Germinal center (tissue), 1 donor: ENCODE measurements around the gene KIAA0825.

ENCODE experiments used
- DNase-seq: peaks from one replicate; pipeline ENCODE4 v3.0.0; 2012; ENCODE audit warnings: mixed read lengths, low spot score

KIAA0825 gene

DNA sequence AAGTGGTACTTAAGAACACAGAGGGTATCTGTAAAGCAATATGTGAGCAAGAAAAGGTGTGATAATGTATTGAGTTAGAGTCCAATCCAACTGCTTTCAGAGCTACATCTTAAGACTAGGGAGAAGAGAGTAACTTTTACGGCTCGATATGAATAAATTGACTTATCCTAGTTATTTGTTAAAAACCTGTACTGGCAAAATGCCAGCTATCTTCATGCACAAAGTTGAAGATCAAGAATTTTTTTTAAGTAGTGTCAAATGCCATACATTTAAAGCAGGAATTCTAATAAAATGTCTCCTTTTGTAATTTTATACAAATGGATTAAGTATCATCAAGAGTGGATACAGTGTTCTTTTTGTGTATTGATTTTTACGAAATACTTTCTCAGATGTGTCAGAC is 305.2 kb downstream of the KIAA0825 start:
- DNase-seq: no peak

DNA sequence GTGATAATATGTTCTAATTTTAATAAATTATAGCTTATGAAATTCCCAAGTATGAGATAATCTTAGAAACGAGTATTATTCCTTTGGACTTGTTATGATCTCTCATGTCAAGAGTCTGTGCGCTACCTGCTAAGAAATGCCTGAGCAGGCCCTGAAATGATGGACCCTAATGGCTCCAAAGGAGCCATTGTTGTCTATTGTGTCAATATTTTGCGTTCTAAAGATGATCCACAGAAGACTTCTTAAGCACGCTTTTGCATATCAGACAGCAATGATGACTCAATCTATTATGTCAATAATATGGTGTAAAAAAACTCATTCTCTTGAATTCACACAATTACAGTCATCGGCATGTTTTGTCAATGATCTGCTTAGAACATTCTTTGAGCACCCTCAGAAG is 306.1 kb downstream of the KIAA0825 start:
- DNase-seq: no peak

DNA sequence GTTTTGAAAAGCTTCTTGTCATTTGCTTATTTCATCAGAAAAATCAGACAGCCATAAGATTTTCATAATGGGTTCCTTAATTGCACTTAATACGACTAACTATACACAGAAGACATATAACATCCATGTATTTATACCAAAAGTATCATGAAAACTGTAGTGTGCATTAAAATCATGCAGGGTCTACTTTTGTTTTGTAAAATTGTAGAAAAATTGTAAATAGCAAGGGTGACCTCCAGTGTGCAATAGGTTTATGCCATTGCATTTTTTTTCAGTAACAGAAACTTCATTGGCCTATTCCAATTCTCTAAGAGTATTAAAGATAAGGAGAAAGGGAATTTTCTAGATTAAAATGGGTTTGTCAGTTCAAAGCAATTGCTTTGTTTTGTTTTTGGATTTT is 307.6 kb downstream of the KIAA0825 start:
- no peak for DNase-seq

DNA sequence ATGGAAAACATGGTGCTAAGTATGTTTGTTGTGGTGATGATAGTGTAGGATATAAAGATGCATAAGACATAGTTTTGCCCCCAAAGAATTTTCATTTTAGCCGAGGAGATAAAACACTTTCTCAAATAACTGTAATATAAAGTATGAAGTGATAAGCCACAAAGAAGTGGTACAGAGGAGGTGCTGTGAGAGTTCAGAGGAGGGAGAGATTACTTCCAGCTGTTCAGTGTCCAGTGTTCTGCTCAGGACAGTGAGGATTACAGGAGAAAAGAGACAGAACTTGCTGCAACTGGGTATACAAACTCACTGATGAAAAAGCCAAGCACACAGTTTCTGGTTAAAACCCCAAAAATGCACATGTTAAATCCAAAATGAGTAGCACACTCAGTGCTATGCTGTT is 309.3 kb downstream of the KIAA0825 start:
- DNase-seq: no peak

DNA sequence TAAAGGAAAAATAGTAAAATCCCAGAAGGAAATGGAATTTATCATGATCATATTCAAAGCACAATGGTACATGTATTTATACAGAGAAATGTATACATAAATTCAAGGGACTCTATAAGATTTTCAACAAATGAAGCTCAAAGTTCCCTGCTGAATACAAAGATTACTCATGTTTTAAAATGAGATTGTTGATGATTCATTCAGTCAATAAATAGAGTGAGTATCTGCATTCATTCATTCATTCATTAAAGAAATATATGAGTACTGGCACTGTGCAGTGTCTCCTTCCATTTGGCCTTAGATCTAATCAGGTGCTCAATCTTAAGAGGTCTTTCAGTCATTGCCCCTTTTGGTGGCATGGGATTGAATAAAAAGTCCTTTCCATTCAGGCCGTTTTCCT is 310.0 kb downstream of the KIAA0825 start:
- DNase-seq: no peak

DNA sequence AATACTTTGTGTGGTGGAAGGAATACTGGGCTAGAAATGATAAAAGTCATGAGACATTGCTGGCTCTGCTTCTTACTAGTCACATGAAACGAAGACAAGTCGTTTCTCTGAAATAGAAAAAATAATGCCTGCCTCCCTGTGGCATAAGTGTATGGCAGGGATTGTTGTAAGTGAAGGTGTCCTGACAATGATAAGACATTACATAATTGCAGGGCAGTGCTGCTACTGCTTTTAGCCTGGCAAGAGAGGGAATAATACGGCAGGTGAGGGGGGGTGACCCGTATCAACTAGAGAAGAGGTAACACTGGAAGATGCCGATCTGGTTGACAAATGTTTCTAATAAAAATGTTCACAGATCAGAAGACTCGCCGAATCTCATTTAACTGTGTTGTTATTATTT is 314.3 kb downstream of the KIAA0825 start:
- no peak for DNase-seq

DNA sequence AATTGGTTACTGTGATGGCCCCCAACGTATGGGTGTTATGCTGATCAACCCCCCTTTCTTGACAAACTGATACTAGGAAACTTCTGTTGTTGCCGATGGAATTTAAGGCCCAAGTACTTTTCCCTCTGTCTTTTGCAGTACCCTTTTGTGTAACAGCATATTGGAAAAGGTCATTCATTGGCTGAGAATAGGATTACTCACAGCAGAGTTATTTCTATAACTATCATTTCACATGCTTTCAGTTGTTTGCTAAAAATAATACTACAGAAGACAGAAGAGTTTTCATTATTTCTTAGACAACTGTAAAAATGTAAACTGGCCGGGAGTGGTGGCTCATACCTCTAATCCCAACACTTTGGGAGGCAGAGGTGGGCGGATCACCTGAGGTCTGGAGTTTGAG is 329.5 kb downstream of the KIAA0825 start:
- no peak for DNase-seq

DNA sequence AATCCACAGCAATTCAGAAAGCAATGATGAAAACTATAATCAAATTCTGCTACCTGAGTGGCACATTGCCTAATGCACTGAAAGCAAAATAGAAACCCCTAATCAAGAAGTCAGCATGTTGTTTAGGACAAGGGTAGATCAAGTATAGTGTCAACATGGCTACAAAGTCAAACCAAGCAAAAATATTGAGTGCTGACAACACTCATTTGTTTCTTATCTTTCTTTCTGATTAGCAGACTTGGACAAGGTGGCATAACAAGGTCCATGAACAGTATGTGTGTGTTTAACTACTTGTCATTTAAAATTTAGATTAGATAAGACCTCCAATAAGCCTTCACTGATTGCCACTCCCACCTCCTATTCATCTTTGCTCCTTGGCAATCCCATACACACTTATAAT is 332.4 kb downstream of the KIAA0825 start:
- DNase-seq: no peak

DNA sequence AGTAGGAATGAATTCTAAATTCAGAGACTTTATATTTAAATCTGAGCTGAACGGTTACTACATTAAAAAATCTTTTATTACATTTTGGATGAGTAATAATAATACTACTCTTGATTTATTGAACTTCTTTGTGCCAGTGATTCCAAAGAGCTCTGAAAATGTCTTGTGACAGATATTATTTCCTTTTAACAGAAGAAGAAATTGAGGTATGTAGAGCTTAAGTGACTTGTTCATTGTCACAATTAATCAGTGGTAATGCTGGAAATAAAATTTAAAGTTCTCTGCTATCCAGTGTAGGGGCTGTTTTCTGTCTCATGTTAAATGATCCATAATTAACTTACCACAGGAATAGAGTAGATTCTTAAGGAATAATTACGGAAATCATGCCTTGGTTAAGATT is 335.3 kb downstream of the KIAA0825 start:
- DNase-seq: no peak

DNA sequence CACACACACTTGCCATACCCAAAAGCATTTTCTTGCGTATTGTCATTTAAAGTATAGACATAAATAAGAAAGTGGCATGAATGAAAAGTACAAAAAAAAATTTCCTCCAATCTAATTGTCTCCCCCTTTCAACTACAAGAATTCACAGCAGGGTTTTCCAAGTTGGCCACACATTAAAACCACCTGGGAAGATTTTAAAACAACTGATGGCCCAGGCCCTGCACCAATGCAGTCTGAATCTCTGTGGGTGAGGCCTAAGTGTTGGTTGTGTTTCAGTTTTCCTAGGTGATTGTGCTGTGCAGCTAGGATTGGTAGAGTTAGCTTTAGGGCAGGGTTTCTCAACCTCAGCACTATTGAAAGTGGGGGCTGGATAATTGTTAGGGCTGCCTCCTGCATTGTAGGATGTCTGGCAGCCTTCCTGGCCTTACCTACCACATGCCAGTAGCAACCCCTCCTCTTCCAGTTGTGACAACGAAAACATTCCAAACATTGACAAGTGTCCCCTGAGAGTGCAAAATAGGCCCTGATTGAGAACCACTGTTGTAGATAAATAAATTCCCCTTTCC is 337.1 kb downstream of the KIAA0825 start:
- no peak for DNase-seq

DNA sequence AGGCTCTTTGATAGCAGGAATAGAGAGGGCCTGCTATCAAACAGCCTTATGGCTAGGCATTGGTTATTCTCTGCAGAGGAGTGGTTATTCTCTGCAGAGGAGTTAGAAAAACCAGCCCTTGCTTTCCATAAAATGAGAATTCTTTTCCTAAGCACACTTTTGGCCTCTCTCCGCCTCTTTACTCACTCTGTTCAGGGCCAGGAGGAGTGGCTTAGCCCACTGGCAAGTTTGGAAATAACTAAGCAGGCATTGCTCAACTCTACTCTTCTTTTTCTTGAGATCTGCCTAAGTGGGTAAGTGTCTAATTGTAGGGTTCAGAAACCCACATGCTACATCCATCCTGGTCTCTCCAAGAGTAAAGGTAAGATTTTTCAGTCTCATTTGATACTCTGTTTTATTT is 341.7 kb downstream of the KIAA0825 start:
- DNase-seq: no peak

DNA sequence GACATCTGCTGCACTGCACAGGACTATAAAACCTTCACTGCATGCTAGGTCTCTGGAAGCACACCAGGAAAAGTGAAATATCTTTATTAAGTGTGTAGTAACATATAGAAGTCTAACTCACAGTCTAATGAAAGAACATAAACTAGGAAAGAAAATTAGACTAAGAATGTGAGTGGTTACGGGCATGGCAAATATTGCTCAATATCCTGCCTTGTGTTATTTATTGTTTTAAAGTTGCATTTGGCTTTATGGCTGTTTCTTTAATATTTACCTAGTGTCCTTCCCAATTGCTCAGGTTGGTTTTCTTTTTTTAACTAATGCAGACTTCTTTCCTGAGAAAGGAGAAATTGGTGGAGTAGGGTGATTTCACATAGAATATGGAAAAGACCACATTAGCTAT is 342.4 kb downstream of the KIAA0825 start:
- no peak for DNase-seq

DNA sequence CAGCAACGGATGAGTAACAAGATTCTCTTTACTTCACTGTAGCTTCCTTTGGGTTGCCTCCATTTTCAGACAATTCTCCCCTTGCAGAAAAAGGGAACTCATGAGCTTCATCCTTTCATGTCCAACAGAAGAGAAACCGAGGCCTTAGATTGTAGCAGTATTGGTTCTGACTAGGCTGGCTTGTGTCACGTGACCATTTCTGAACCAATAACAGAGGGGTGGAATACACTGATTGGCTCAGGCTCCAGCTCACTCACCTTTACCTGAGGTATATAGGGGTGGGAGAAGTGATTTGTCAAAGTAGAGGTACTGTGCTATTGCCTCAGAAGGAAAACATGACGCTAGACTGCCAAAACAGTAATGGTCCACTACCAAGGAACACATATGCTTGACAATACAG is 343.7 kb downstream of the KIAA0825 start:
- DNase-seq: no peak

DNA sequence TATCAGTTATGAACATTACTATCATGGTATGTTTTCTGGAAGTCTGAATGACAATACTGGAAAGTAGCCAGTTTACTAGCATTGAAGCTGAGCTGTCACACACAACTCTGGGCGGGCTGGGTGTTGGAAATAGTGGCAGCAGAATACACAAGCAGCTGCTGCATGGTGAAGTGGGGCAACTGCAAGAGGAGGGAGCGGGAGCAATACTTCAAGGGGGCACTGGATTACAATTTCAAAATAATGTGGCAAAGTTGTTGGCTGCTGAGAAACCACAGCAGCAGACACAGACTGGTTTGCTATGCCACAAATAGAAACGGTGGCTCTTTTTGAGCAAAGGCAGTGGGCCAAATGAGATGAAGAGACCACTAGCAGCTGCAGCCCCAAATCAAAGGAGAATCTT is 350.2 kb downstream of the KIAA0825 start:
- DNase-seq: no peak

DNA sequence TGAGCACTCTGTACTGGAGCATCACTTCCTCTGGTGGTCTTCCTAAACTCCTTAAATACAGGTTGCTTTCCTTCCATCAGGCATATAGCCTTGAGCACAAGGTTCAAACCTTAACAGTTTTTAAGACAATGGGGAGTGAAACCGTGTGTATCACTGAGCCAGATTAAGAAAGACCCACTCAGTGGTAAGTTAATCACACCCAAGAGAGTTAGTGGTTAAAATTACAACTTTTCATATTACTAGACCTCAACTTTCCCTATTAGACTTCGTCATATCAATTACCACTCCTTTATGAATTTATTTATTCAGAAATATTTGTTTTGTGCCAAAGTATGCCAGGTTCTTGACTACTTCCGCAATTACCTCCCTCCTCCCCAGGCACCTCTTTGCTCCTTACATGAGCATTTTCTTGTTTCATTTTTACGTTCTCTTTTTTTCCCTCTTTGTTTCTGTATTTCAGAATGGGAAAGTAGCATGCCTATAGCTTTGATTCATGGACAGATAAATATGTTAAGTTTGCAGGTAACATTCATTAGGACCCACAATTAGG is 351.0 kb downstream of the KIAA0825 start:
- no peak for DNase-seq

DNA sequence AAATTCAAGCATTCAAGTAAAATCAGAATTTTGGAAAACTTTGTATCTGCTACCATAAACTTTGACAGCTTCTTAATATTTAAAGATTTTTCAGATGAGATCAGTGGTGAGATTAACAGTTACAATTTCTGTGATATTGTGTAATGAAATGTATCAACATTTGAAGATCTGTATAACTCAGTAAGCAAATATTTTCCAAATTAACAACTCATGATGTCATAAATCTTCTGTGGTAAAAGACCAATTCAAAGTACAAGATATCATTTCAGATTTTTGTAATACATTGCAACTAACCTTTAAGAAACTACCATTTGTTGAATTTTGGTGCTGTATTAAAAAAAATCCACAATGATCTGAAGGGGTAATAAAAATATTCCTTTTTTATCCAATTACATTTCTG is 352.2 kb downstream of the KIAA0825 start:
- DNase-seq: no peak

DNA sequence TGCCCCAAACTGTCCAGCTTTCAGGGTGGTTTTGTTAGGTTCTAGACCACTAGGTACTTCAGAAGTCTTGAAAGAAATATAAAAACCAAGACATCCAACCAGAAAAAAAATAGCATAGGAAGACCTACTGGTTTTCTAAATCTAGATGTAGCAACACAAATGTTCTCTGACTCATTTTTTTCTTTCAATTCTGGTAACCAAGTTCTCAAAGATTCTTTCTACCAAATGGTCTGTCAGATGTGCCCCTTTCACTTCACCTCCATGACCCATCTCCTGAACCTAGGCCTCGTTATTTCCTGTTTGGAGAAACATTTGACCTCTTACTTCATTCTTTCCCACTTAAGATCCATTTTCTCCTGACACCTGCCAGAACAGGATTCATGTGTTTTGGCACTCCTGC is 355.3 kb downstream of the KIAA0825 start:
- DNase-seq: no peak

DNA sequence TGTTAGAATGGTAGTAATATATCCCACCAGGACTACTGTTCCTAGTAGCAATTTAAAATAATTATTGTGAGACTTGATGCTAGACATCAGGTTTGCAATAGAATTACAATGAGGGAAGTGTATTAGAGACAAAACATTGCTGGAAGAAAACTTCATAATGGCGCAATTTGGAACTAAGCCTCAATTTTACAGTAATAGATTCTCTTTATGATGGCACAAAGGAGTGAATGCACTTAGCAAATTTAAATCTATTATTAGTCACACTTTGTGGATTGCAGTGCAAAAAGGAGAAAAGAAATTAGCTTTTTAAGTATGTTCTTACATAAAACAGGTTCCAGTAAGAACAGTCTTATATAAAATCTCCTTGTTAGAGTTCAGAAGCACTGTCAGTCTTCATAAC is 358.3 kb downstream of the KIAA0825 start:
- DNase-seq: no peak

DNA sequence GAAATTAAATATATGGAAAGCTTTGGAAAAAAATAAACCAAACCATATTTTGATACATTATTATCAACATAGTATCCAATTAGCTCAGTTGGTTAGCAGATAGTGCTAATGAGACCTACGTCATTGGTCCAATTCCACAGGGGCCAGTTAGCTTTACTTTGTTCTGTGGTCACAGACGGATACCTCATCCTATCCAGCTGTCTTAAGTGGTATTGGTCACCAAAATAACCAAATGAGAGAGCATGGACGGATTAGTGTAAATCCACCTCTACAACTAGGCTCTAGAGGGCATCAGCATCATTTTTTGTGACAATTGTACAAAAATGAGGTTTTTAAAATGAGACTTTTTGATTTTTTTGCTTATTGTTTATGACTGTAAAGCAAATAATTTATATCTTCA is 364.2 kb downstream of the KIAA0825 start:
- no peak for DNase-seq

DNA sequence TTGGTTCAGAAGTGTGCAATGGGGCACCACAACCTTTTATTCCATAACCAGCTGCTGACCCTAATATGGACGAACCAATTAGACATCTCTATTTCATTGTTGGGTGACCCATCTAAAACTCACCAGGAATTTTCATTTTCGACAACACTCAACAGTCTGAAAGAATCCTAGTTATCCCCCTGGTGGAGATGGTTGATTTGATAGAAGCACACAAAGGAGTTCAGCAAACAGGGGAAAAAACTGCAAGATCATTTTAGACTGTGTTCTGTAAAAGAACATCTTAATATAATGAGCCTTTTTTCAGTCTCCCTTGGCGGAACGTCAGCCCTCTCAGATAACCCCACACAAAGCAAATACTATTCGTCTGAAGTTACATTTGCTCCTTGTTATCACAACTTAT is 367.4 kb downstream of the KIAA0825 start:
- no peak for DNase-seq

DNA sequence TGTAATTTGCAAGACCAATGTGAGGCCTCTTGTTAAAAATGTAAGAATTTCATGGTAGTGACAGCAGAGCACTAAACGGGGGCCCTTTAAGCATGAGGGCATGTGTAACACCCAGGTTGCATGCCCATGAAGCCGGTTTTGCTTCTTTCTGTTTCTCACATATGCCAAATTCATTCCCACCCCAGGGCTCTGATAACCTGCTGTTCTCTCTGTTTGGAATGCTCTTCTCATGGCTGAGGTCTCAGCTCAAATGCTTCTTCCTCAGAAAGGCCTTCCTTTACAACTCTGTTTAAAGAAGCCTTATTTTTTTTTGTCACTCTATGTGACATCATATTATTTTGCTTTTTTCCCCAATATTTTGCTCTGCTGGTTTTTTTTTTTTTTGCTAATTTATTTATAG is 369.0 kb downstream of the KIAA0825 start:
- no peak for DNase-seq

DNA sequence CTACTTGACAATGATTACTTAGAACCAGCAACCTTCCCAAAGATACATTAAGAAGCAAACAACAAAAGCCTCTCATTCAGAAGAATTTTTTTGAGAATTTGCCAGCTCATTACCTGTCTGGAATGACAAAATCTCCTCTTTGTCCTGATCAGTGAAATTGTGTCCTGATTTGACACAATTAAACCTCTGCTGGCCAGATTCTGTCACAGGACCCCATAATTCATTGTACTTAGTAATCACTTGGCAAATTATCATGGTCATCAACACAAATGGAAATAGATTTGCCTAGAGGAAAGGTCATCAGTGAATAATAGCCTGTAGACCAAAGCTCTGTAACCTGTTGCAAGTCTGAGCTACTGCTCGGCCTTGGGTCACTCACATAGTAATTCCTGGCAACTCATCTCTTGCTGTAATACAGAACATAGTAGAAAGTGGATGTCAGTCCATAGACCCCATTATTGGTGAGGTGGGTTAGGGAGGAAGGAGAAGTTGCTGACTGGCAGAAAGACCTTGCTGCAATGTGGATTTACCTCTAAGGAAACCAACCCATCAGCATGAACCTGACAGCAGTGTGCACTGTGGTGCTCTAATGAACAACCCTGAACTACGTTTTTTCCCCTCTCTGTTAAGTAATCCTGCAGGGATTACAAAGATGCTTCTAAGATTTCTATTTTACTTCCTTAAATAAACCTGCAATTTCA is 370.1 kb downstream of the KIAA0825 start:
- DNase-seq: no peak

DNA sequence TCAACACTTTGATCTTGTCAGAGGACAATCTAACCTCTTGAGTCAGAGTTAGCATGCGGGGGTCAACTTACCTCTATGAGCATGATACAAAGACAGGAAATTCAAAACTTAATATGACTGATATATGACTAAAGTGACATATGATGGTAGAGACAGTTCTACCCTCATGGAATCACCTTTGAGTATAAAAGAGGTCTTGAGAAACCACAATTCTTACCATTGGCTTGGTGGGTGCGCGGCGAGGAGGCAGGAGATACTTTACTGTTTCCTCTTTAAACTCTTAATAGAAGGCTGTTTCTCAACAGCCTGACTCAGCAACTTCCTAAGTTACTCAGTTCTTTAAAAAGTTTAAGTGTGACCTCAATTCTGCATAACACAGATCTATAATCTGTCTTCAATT is 372.8 kb downstream of the KIAA0825 start:
- no peak for DNase-seq

DNA sequence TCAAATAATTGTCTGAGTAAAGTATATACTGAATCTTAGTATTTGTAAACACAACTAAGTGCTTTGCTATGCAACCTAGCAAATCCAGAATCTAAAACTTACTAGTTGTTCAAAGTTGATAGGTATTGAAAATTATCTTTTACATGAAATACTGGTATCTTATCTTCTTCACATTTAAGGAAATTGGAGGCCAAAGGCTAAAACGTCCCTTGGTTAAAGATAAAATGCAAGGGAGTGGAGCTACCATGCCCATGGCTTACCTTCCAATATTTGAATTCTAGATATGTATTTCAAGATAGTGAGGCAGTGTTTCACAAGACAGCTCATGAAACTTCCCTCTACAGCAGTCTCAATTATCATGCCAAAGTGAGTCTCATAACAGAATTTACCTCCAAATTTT is 373.5 kb downstream of the KIAA0825 start:
- DNase-seq: no peak
